Esophagus muscularis mucosa (tissue), 3 donors: ENCODE results near the gene PRDM9.

Source experiments
- POLR2AphosphoS5 ChIP-seq, 2 donors: sonication (generic); formaldehyde crosslinking; IDR thresholded peaks; one replicate each; pipeline ENCODE4 v1.6.1; 2017; ENCODE audit warnings: antibody characterized with exemption in 2 of 2
- TF ChIP-seq, protein P1 (sequence below), 3 experiments: fragments of 200-600 bp in 2 of 3; fragments of 450-650 bp in 1 of 3; sonication (generic) in 2 of 3; IDR thresholded peaks; one replicate each; pipeline ENCODE4 v1.5.1; 2017 to 2019; ENCODE audit warnings: antibody characterized with exemption in 3 of 3, mild to moderate bottlenecking in 2 of 3, moderate library complexity in 1 of 3

DNA sequence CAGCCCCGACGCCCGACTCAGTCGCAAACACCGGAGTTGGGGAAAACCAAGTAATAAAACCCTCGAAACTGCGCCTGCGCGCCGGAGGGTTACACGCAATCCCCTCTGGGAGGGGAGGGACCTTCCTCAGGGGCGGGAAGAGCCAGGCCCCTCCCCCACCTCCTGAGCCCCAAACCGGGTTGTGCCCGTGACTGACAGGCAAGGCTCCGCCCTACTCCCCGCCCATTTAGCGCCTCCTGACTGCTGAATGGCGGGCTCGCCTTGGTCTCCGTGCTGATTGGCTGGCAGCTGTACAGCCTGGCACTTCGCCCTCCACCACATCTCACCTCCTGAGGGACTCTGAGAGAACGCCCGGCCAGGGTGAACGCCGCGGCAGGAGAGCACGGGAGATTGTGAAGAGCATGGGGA lies at the start of gene PRDM9:
- TF ChIP-seq, protein P1, sequence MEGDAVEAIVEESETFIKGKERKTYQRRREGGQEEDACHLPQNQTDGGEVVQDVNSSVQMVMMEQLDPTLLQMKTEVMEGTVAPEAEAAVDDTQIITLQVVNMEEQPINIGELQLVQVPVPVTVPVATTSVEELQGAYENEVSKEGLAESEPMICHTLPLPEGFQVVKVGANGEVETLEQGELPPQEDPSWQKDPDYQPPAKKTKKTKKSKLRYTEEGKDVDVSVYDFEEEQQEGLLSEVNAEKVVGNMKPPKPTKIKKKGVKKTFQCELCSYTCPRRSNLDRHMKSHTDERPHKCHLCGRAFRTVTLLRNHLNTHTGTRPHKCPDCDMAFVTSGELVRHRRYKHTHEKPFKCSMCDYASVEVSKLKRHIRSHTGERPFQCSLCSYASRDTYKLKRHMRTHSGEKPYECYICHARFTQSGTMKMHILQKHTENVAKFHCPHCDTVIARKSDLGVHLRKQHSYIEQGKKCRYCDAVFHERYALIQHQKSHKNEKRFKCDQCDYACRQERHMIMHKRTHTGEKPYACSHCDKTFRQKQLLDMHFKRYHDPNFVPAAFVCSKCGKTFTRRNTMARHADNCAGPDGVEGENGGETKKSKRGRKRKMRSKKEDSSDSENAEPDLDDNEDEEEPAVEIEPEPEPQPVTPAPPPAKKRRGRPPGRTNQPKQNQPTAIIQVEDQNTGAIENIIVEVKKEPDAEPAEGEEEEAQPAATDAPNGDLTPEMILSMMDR (IDR thresholded peaks at IDR 0.05) = no peak
- TF ChIP-seq POLR2AphosphoS5 (IDR thresholded peaks at IDR 0.05) = no peak
